Measurements from ENCODE around the gene SLC4A2. TPM values are rescaled to one million over a fixed set of nuclear protein-coding genes. Genes with fewer than 3 reads are reported as not detected.
A peak's percentile ranks its signal among the peaks of the same experiment; 100 is the strongest.

Gene SLC4A2
- total RNA-seq, 2 donors from 2014 or later = 76.7 to 169 TPM

- no peak for TF ChIP-seq CTCF (IDR thresholded peaks at IDR 0.05)
- Histone ChIP-seq H3K36me3 (peaks cover 21% of the 10 kb centered on the region), H3K27ac (no peak overlapping the region), H3K9ac (ENCODE audit: low read depth in 2 of 2, low read length in 2 of 2) (peak overlapping the region in 1 of 2 donors; percentile 2), H3K4me1 (no peaks in the 10 kb centered on the region), H3K4me3 (no peak overlapping the region), H3K27me3 (no peaks in the 10 kb centered on the region), H3K9me3 (no peaks in the 10 kb centered on the region)
- no peak for DNase-seq
- intact Hi-C loops (cut with DNase I) = no loop called here
Measured at GRCh38 chr7:151069841-151070573, 10.6 kb downstream of the SLC4A2 start.

- DNase-seq = no peak
- Histone ChIP-seq H3K4me3 (no peak overlapping the region), H3K27ac (no peak overlapping the region), H3K27me3 (no peaks in the 10 kb centered on the region), H3K9ac (ENCODE audit: low read depth in 2 of 2, low read length in 2 of 2) (no peak overlapping the region), H3K4me1 (no peaks in the 10 kb centered on the region), H3K9me3 (no peaks in the 10 kb centered on the region), H3K36me3 (peaks cover 26% of the 10 kb centered on the region)
- intact Hi-C loops (cut with DNase I) = no loop called here
- TF ChIP-seq CTCF (IDR thresholded peaks at IDR 0.05) = no peak
Measured at GRCh38 chr7:151070574-151070960, 11.2 kb downstream of the SLC4A2 start.

- no peaks in the 10 kb centered on the region for H3K27me3 ChIP-seq
- no peaks in the 10 kb centered on the region for H3K4me1 ChIP-seq
- intact Hi-C loops (cut with DNase I) = no loop called here
- no peak overlapping the region for H3K9ac ChIP-seq (ENCODE audit: low read depth in 2 of 2, low read length in 2 of 2)
- H3K4me3 ChIP-seq = no peak overlapping the region
- no peak for DNase-seq
- no peak overlapping the region for H3K27ac ChIP-seq
- TF ChIP-seq CTCF (IDR thresholded peaks at IDR 0.05) = no peak
- peaks cover 26% of the 10 kb centered on the region for H3K36me3 ChIP-seq
- H3K9me3 ChIP-seq = no peaks in the 10 kb centered on the region
Measured at GRCh38 chr7:151071032-151071866, 11.9 kb downstream of the SLC4A2 start.

- no peaks in the 10 kb centered on the region for H3K4me1 ChIP-seq
- no peak overlapping the region for H3K27ac ChIP-seq
- H3K27me3 ChIP-seq = no peaks in the 10 kb centered on the region
- no peak overlapping the region for H3K9ac ChIP-seq (ENCODE audit: low read depth in 2 of 2, low read length in 2 of 2)
- DNase-seq = no peak
- no peak for TF ChIP-seq CTCF (IDR thresholded peaks at IDR 0.05)
- peaks cover 26% of the 10 kb centered on the region for H3K36me3 ChIP-seq
- intact Hi-C loops (cut with DNase I) = no loop called here
- H3K9me3 ChIP-seq = no peaks in the 10 kb centered on the region
- no peak overlapping the region for H3K4me3 ChIP-seq
Measured at GRCh38 chr7:151073990-151074389, 14.6 kb downstream of the SLC4A2 start.

- no peak overlapping the region for H3K4me3 ChIP-seq
- H3K9me3 ChIP-seq = no peaks in the 10 kb centered on the region
- H3K27ac ChIP-seq = no peak overlapping the region
- TF ChIP-seq CTCF (IDR thresholded peaks at IDR 0.05) = no peak
- DNase-seq = no peak
- no peak overlapping the region for H3K9ac ChIP-seq (ENCODE audit: low read depth in 2 of 2, low read length in 2 of 2)
- peaks cover 19% of the 10 kb centered on the region for H3K36me3 ChIP-seq
- H3K27me3 ChIP-seq = no peaks in the 10 kb centered on the region
- intact Hi-C loops (cut with DNase I) = no loop called here
- H3K4me1 ChIP-seq = peaks cover 5% of the 10 kb centered on the region
Measured at GRCh38 chr7:151074817-151075661, 15.7 kb downstream of the SLC4A2 start.
